Stimulated activated CD4-positive, alpha-beta T cell treated with anti-CD3 and anti-CD28 coated beads, Interleukin-4, amount 100 ng/mL, for 1 hour (primary cell): Measurements from ENCODE around the gene COG4.
"Not testable (repeated sequence)": the region's sequence is repeated elsewhere in the genome, so short reads cannot be mapped to it uniquely, and the experiment has no call there.

ENCODE experiments used
- DNase-seq: peaks from one replicate; pipeline ENCODE4 v3.0.0-alpha.2; 2020

The COG4 gene

DNA sequence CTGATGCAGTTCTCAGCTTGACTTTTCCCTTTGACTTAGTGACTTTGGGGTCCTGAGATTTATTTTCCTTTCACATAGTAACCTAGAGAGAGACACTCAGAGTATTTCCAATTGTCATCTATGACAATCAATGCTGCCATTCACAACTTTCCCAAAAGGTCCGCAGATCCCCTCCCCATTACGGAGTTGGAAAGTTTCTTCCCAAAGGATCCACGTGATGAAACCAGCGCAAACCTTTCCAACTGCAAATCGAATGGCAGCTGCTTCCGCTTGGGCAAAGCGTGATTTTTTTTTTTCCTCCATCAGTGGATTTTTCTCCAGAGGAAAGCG lies 69.5 kb downstream of the COG4 start:
- DNase-seq, result no peak

- DNase-seq, result no peak
These were observed 70.0 kb downstream of the COG4 start for GRCh38 chr16:70453117-70453891.

- DNase-seq, result not testable (repeated sequence)
These were observed 72.4 kb downstream of the COG4 start for GRCh38 chr16:70451004-70451340.

GRCh38 chr16:70450142-70451003 lies 73.0 kb downstream of the COG4 start:
- not testable (repeated sequence) for DNase-seq

DNA sequence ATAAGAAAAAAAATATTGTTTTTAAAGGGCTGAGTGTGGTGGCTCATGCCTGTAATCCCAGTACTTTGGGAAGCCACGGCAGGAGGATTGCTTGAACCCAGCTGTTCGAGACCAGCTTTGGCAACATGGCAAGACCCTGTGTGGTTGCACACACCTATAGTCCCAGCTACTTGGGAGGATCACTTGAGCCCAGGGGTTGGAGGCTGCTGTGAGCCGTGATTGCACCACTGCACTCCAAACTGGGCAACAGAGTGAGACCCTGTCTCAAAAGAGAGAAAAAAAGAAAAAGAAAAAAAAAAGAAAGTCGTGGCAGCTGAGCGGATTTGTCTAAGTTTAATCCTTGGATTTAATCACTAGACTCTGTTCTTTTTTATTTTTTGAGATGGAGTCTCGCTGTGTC lies 75.3 kb downstream of the COG4 start:
- DNase-seq, result no peak

- DNase-seq, result no peak
These were observed 78.9 kb downstream of the COG4 start for GRCh38 chr16:70444249-70445063.

- DNase-seq, result no peak
These were observed 81.0 kb downstream of the COG4 start for GRCh38 chr16:70442344-70442743.

DNA sequence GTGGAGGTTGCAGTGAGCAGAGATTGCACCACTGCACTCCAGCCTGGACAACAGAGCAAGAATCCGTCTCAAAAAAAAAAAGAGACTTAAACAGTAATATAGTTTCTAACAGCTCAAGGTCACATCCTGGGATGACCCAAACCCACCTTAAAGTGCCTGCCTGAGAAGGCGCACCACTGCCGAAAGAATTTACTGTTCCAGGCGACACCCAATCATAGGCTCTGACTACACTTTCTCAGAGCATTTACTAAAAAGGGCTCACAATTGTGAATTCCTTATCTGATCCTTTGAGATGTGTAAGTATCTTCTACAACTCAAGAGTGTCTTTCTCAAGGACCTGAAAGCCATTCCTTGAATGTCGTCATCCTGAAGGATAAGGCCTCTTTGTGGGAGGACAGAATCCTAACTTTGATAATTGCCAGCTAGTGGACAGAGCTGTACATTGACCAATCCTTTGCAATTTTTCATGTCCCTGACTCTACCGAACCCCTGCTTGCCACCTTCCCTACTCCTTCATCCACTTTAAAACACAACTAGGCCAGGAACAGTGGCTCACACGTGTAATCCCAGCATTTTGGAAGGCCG lies 81.9 kb downstream of the COG4 start:
- DNase-seq, result no peak

DNA sequence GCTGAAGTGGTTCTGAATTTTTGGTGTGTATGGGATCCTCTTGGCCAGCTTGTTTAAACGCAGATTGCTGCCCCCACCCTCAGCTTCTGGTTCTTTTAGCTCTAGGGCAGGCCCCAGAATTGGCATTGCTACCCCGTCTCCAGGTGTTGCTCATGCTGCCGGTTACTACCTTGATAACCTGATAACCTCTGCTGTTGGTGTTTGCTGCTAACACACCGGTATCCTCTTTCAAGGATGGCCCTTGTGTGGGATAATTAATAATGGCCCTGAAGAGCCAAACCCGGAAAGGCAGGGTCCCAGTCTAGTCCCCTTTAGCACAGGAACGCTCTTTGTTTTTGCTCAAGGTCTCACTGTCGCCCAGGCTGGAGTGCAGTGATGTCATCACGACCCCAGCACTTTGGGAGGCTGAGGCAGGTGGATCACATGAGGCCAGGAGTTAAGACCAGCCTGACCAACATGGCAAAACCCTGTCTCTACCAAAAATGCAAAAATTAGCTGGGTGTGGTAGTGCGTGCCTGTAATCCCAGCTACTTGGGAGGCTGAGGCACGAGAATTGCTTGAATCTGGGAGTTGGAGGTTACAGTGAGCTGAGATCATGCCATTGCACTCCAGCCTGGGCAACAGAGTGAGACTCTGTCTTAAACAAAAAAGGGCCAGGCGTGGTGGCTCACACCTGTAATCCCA lies 83.2 kb downstream of the COG4 start:
- DNase-seq, result no peak

DNA sequence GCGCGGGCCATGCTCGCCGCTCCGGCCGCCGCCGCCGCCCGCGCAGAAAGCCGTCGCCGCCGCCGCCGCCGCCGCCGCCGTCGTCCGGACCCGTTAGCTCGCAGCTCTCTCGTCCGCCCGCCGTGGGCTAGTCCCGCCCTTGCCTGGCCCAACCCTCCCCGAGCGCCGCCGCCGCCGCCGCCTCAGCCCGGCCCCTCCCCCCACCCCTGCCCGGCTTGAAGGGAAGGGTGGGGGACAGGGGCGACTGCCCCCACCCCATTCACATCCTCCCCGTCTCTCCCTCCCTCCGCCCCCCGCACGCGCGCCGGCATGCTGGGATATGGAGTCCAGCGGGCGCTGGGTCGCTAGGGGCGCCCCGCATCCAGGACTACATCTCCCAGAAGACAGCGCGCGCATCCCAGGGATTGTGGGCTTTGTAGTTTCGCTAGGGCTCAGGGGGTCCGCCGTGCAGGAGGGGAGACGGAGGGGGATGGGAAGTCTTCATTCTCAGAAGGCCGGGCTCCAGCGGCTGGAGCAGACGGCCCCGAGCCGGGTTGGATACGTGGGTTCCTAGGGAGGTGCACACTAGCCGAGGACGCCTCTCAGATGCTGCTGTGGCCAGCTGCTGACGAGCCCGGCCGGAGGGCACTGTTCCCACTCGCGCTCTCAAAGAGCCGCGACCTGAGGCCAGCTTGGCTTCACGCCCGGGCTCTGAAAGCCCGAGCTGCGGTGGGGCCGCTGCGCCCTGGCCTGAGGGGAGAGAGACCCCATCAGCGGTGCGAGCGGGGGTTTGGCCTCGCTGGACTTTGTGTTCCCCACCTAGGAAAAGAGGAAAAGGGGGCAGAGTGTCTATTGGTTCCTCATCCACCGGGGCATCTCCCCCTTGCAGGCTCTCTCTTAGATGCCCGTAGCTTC lies 84.1 kb downstream of the COG4 start, which contains the start of gene ST3GAL2:
Gene ST3GAL2 (minus strand): TSS at position 132 of the 894 bp plus-strand sequence. CDS start 40,570 bp downstream, outside the sequence.
- peak; percentile 93 for DNase-seq

- no peak for DNase-seq
These were observed 84.8 kb downstream of the COG4 start for GRCh38 chr16:70438585-70438968.

GRCh38 chr16:70437582-70438557 lies 85.5 kb downstream of the COG4 start:
- DNase-seq, result no peak

GRCh38 chr16:70437017-70437581 lies 86.3 kb downstream of the COG4 start:
- DNase-seq, result no peak

GRCh38 chr16:70434484-70435260 lies 88.7 kb downstream of the COG4 start:
- no peak for DNase-seq

DNA sequence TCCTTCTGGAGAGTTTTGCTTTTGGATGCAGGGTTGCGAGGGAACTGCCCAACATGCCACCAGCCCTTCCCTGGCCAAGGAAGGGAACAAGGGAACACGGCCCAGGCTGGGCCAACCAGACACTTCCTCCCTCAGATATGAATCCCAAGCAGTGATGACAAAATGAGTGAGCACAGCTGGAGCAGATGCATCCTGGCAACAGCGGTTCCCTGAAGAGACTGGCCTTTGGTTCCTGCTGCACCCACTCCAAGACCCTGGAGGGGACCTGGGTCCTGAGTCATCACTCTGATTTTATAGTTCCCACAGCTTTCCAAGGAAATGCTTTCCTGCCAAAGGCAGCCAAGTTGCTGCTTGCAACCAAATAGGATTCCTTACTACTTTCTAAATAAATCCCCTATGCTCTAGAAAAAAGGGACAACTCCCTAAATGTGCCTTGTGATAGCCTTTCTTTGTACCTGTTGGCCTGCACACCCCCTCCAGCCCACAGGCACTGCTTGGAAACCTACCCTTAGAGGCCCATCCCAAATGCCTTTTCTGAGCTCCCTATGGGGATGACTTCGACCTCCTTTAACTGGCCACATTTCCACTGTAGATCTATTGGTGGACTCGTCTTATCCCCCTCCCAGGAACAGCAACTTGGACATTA lies 89.8 kb downstream of the COG4 start:
- DNase-seq, result no peak

- DNase-seq, result no peak
These were observed 90.5 kb downstream of the COG4 start for GRCh38 chr16:70432723-70433457.

- no peak for DNase-seq
These were observed 91.0 kb downstream of the COG4 start for GRCh38 chr16:70432356-70432722.
